ENCODE measurements around the gene DPYSL5.

DNA sequence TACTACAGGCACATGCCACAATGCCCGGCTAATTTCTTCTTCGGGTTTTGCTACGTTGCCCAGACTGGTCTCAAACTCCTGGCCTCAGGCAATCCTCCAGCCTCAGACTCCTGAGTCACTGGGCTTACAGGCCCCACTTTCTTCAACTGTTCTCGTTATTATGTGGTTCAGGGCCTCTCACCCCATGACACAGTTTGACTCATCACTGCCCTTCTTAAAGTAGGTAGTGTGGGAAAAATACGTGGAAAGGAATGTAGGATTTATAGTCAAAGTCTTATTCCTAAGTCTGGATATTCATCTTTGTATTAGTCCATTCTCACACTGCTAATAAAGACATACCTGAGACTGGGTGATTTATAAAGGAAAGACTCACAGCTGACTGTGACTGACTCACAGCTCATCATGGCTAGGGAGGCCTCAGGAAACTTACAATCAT lies 42.7 kb upstream of the DPYSL5 start:
- TF ChIP-seq, protein P1, sequence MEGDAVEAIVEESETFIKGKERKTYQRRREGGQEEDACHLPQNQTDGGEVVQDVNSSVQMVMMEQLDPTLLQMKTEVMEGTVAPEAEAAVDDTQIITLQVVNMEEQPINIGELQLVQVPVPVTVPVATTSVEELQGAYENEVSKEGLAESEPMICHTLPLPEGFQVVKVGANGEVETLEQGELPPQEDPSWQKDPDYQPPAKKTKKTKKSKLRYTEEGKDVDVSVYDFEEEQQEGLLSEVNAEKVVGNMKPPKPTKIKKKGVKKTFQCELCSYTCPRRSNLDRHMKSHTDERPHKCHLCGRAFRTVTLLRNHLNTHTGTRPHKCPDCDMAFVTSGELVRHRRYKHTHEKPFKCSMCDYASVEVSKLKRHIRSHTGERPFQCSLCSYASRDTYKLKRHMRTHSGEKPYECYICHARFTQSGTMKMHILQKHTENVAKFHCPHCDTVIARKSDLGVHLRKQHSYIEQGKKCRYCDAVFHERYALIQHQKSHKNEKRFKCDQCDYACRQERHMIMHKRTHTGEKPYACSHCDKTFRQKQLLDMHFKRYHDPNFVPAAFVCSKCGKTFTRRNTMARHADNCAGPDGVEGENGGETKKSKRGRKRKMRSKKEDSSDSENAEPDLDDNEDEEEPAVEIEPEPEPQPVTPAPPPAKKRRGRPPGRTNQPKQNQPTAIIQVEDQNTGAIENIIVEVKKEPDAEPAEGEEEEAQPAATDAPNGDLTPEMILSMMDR (IDR thresholded peaks at IDR 0.05), result no peak
- no peak for TF ChIP-seq POLR2A (IDR thresholded peaks at IDR 0.05)
